HepG2 (cell line): ENCODE data around the gene MRPL50.

Experiments
- BRCA1 ChIP-seq: sonication (generic); formaldehyde crosslinking; IDR thresholded peaks from 2 replicates; pipeline ENCODE4 v1.4.0; 2020; ENCODE audit warnings: missing genetic modification reagents
- TF ChIP-seq, protein P1 (sequence below): sonication (generic); formaldehyde crosslinking; IDR thresholded peaks from 2 replicates; pipeline ENCODE4 v1.5.0; 2020; ENCODE audit warnings: mild to moderate bottlenecking, missing genetic modification reagents, moderate library complexity

GRCh38 chr9:101375546-101375945, 22.9 kb downstream of the MRPL50 start:
- no peak for TF ChIP-seq BRCA1 (CRISPR knock-in tag)
- TF ChIP-seq, protein P1, sequence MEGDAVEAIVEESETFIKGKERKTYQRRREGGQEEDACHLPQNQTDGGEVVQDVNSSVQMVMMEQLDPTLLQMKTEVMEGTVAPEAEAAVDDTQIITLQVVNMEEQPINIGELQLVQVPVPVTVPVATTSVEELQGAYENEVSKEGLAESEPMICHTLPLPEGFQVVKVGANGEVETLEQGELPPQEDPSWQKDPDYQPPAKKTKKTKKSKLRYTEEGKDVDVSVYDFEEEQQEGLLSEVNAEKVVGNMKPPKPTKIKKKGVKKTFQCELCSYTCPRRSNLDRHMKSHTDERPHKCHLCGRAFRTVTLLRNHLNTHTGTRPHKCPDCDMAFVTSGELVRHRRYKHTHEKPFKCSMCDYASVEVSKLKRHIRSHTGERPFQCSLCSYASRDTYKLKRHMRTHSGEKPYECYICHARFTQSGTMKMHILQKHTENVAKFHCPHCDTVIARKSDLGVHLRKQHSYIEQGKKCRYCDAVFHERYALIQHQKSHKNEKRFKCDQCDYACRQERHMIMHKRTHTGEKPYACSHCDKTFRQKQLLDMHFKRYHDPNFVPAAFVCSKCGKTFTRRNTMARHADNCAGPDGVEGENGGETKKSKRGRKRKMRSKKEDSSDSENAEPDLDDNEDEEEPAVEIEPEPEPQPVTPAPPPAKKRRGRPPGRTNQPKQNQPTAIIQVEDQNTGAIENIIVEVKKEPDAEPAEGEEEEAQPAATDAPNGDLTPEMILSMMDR (CRISPR knock-in tag): no peak
